Ramos (cell line): ENCODE measurements around the gene TOR4A.
"Not testable (repeated sequence)": the region's sequence is repeated elsewhere in the genome, so short reads cannot be mapped to it uniquely, and the experiment has no call there.

Source experiments
- in situ Hi-C: fragments of 300-500 bp; cut with MboI; formaldehyde crosslinking; loops from one replicate; pipeline ENCODE4 v1.14.3; 2022; ENCODE audit warnings: low sequenced_read_pairs; ENCODE audit not compliant: unreplicated experiment

Gene TOR4A

DNA sequence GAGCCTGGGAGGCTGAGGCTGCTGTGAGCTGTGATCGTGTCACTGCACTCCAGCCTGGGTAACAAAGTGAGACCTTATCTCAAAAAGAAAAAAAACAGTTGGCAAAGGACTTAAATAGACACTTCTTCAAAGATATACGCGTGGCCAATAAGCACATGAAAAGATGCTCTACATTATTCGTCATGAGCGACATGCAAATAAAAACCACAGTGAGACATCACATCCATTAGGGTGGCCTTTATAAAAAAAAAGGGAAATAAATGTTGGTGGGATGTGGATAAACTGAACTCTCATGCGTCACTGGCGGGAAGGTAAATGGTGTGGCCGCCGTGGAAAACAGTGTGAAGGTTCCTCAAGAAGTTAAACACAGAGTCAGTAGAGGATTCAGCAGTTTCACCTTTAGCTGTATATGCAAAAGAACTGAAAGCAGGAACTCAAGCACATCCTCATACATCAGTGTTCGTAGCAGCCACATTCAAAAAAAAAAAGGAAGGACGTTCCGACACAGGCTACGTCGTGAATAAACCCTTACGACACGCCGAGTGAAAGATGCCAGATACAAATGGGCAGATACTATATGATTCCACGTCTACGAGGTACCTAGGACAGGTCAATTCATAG lies 49.0 kb downstream of the TOR4A start:
- in situ Hi-C loops, result no loop called here

DNA sequence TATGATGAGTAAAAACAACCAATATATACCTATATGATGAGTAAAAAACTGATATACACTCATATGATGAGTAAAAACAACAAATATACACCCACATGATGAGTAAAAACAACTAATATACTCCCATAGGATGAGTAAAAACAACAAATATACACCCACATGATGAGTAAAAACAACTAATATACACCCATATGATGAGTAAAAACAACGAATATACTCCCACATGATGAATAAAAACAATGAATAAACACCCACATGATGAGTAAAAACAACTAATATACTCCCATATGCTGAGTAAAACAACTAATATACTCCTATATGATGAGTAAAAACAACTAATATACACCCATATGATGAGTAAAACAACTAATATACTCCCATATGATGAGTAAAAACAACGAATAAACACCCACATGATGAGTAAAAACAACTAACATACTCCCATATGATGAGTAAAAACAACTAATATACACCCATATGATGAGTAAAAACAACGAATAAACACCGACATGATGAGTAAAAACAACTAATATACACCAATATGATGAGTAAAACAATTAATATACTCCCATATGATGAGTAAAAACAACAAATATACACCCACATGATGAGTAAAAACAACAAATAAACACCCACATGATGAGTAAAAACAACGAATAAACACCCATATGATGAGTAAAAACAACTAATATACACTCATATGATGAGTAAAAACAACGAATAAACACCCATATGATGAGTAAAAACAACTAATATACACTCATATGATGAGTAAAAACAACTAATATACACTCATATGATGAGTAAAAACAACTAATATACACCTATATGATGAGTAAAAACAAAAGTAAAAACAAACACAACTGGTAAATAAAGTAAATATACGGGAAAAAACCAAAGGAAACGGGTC lies 50.4 kb downstream of the TOR4A start:
- in situ Hi-C loops, result not testable (repeated sequence)

DNA sequence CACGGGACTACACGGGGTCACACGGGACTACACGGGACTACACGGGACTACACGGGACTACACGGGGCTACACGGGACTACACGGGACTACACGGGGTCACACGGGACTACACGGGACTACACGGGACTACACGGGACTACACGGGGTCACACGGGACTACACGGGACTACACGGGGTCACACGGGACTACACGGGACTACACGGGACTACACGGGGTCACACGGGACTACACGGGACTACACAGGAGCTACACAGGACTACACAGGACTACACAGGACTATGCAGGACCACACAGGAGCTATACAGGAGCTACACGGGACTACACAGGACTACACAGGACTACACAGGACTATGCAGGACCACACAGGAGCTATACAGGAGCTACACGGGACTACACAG lies 52.1 kb downstream of the TOR4A start:
- in situ Hi-C loops, result not testable (repeated sequence)

DNA sequence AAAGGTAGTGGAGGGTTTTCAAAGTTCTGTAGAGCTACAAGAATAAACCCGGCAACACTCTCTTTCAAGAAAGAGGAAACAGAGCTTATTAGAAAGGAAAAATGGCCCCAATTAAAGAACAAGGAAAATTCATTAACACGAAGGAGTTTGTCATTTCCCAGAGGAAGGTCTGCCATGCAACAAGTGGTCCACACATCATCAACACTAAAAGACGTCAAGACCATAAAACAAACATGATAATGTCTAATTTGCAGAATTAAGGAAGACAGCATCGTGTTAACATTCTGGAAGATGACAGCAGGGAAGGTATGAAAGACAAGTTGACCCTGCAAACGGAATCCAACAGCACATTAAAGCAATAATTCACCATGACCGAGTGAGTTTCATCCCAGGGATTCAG lies 53.2 kb downstream of the TOR4A start:
- in situ Hi-C loops, result no loop called here

DNA sequence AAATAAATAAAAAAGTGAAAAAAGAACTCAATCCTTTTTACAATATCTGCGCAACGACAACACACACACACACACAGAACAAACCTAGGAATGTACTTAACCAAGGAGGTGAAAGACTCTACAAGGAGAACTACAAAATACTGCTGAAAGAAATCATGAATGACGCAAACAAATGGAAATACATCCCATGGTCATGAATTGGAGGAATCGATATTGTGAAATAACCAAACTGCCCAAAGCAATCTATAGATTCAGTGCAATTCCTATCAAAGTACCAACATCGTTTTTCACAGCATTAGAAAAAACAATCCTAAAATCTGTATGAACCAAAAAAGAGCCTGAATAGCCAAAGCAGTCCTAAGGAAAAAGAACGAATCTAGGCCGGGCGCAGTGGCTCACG lies 54.4 kb downstream of the TOR4A start:
- in situ Hi-C loops, result no loop called here
